Activated naive CD4-positive, alpha-beta T cell treated with anti-CD3 and anti-CD28 coated beads for 36 hours (primary cell): ENCODE results near the gene ORC6. TPM values are rescaled to one million over a fixed set of nuclear protein-coding genes. Genes with fewer than 3 reads are reported as not detected.
A peak's percentile ranks its signal among the peaks of the same experiment; 100 is the strongest.

Experiments
- CTCF ChIA-PET: fragments of 350-600 bp; sonication (Branson Sonifier 250); formaldehyde crosslinking; loops from one replicate; lab custom pipeline; 2021; ENCODE audit warnings: antibody characterized with exemption; lab: Charles Lee
- DNase-seq: peaks from one replicate; pipeline ENCODE4 v3.0.0-alpha.2; 2020
- H3K27ac Mint-ChIP-seq: one replicate; pipeline ENCODE4 v1.8.0; 2021; ENCODE audit warnings: mild to moderate bottlenecking, mixed read lengths
- H3K27me3 Mint-ChIP-seq: one replicate; pipeline ENCODE4 v1.8.0; 2021; ENCODE audit warnings: low read depth, mixed read lengths
- H3K36me3 Mint-ChIP-seq: one replicate; pipeline ENCODE4 v1.8.0; 2021; ENCODE audit warnings: low read depth, mixed read lengths
- H3K4me1 Mint-ChIP-seq: one replicate; pipeline ENCODE4 v1.8.0; 2021; ENCODE audit warnings: low read depth, mixed read lengths
- H3K4me3 Mint-ChIP-seq: one replicate; pipeline ENCODE4 v1.8.0; 2021; ENCODE audit warnings: mild to moderate bottlenecking, moderate library complexity, mixed read lengths
- H3K9me3 Mint-ChIP-seq: one replicate; pipeline ENCODE4 v1.8.0; 2021; ENCODE audit warnings: mixed read lengths
- intact Hi-C: fragments of 100-400 bp; cut with micrococcal nuclease; formaldehyde crosslinking; loops from one replicate; pipeline ENCODE4 v1.15.1; 2023
- total RNA-seq, 2 experiments: library from RNA; stranded (reverse); gene quantifications; one replicate each; pipeline ENCODE4 v1.2.3, GENCODE V29; 2021

The ORC6 gene
- total RNA-seq, 2 experiments from 2014 or later: 57.7 to 61.9 TPM

GRCh38 chr16:46727184-46727583 lies 37.7 kb downstream of the ORC6 start:
- H3K4me3 Mint-ChIP-seq: no peak overlapping the region
- DNase-seq: no peak
- H3K4me1 Mint-ChIP-seq: no peaks in the 10 kb centered on the region
- peaks cover 6% of the 10 kb centered on the region for H3K9me3 Mint-ChIP-seq
- no peaks in the 10 kb centered on the region for H3K36me3 Mint-ChIP-seq
- H3K27ac Mint-ChIP-seq: no peak overlapping the region
- no peaks in the 10 kb centered on the region for H3K27me3 Mint-ChIP-seq
- intact Hi-C loops: no loop called here
- CTCF ChIA-PET: no interaction called here

- Mint-ChIP-seq H3K4me1 (no peaks in the 10 kb centered on the region), H3K27me3 (no peaks in the 10 kb centered on the region), H3K27ac (no peak overlapping the region), H3K9me3 (peaks cover 6% of the 10 kb centered on the region), H3K36me3 (no peaks in the 10 kb centered on the region), H3K4me3 (no peak overlapping the region)
- intact Hi-C loops: no loop called here
- DNase-seq: no peak
- CTCF ChIA-PET: no interaction called here
Observed at GRCh38 chr16:46727630-46728029, 38.2 kb downstream of the ORC6 start.

- intact Hi-C loops: no loop called here
- CTCF ChIA-PET: no interaction called here
- H3K27me3 Mint-ChIP-seq: no peaks in the 10 kb centered on the region
- no peak overlapping the region for H3K27ac Mint-ChIP-seq
- no peaks in the 10 kb centered on the region for H3K36me3 Mint-ChIP-seq
- DNase-seq: no peak
- no peaks in the 10 kb centered on the region for H3K4me1 Mint-ChIP-seq
- peaks cover 6% of the 10 kb centered on the region for H3K9me3 Mint-ChIP-seq
- H3K4me3 Mint-ChIP-seq: no peak overlapping the region
Observed at GRCh38 chr16:46728806-46729205, 39.3 kb downstream of the ORC6 start.

- DNase-seq: no peak
- no peak overlapping the region for H3K27ac Mint-ChIP-seq
- peaks cover 6% of the 10 kb centered on the region for H3K9me3 Mint-ChIP-seq
- CTCF ChIA-PET: no interaction called here
- no peaks in the 10 kb centered on the region for H3K27me3 Mint-ChIP-seq
- intact Hi-C loops: no loop called here
- no peaks in the 10 kb centered on the region for H3K36me3 Mint-ChIP-seq
- H3K4me3 Mint-ChIP-seq: no peak overlapping the region
- H3K4me1 Mint-ChIP-seq: no peaks in the 10 kb centered on the region
Observed at GRCh38 chr16:46729326-46729995, 40.0 kb downstream of the ORC6 start.

- Mint-ChIP-seq H3K4me1 (no peaks in the 10 kb centered on the region), H3K36me3 (no peaks in the 10 kb centered on the region), H3K4me3 (no peak overlapping the region), H3K27me3 (no peaks in the 10 kb centered on the region), H3K9me3 (peaks cover 5% of the 10 kb centered on the region), H3K27ac (no peak overlapping the region)
- DNase-seq: no peak
- CTCF ChIA-PET: no interaction called here
- intact Hi-C loops: no loop called here
Observed at GRCh38 chr16:46730126-46730525, 40.7 kb downstream of the ORC6 start.

- intact Hi-C loops: no loop called here
- no peaks in the 10 kb centered on the region for H3K9me3 Mint-ChIP-seq
- no peaks in the 10 kb centered on the region for H3K4me1 Mint-ChIP-seq
- DNase-seq: no peak
- no peak overlapping the region for H3K4me3 Mint-ChIP-seq
- H3K27me3 Mint-ChIP-seq: no peaks in the 10 kb centered on the region
- no peak overlapping the region for H3K27ac Mint-ChIP-seq
- H3K36me3 Mint-ChIP-seq: no peaks in the 10 kb centered on the region
- CTCF ChIA-PET: no interaction called here
Observed at GRCh38 chr16:46730801-46731690, 41.6 kb downstream of the ORC6 start.

GRCh38 chr16:46731691-46732555 lies 42.5 kb downstream of the ORC6 start:
- CTCF ChIA-PET: no interaction called here
- DNase-seq: no peak
- Mint-ChIP-seq H3K27ac (no peak overlapping the region), H3K4me1 (no peaks in the 10 kb centered on the region), H3K9me3 (no peaks in the 10 kb centered on the region), H3K27me3 (no peaks in the 10 kb centered on the region), H3K36me3 (no peaks in the 10 kb centered on the region), H3K4me3 (no peak overlapping the region)
- intact Hi-C loops: no loop called here

GRCh38 chr16:46732561-46732960 lies 43.1 kb downstream of the ORC6 start:
- DNase-seq: no peak
- intact Hi-C loops: no loop called here
- CTCF ChIA-PET: no interaction called here
- H3K36me3 Mint-ChIP-seq: no peaks in the 10 kb centered on the region
- H3K4me3 Mint-ChIP-seq: no peak overlapping the region
- H3K4me1 Mint-ChIP-seq: no peaks in the 10 kb centered on the region
- no peaks in the 10 kb centered on the region for H3K27me3 Mint-ChIP-seq
- no peak overlapping the region for H3K27ac Mint-ChIP-seq
- no peaks in the 10 kb centered on the region for H3K9me3 Mint-ChIP-seq

GRCh38 chr16:46733319-46733830 lies 43.9 kb downstream of the ORC6 start:
- Mint-ChIP-seq H3K4me3 (no peak overlapping the region), H3K9me3 (no peaks in the 10 kb centered on the region), H3K4me1 (no peaks in the 10 kb centered on the region), H3K36me3 (no peaks in the 10 kb centered on the region), H3K27me3 (no peaks in the 10 kb centered on the region), H3K27ac (no peak overlapping the region)
- intact Hi-C loops: no loop called here
- CTCF ChIA-PET: no interaction called here
- no peak for DNase-seq

GRCh38 chr16:46736695-46737094 lies 47.2 kb downstream of the ORC6 start:
- H3K4me1 Mint-ChIP-seq: no peaks in the 10 kb centered on the region
- H3K4me3 Mint-ChIP-seq: no peak overlapping the region
- no peaks in the 10 kb centered on the region for H3K9me3 Mint-ChIP-seq
- intact Hi-C loops: no loop called here
- DNase-seq: no peak
- H3K27me3 Mint-ChIP-seq: no peaks in the 10 kb centered on the region
- CTCF ChIA-PET: no interaction called here
- no peaks in the 10 kb centered on the region for H3K36me3 Mint-ChIP-seq
- no peak overlapping the region for H3K27ac Mint-ChIP-seq

GRCh38 chr16:46737621-46738214 lies 48.3 kb downstream of the ORC6 start:
- no peak overlapping the region for H3K27ac Mint-ChIP-seq
- H3K4me3 Mint-ChIP-seq: no peak overlapping the region
- H3K4me1 Mint-ChIP-seq: no peaks in the 10 kb centered on the region
- H3K27me3 Mint-ChIP-seq: no peaks in the 10 kb centered on the region
- intact Hi-C loops: no loop called here
- CTCF ChIA-PET: no interaction called here
- no peaks in the 10 kb centered on the region for H3K36me3 Mint-ChIP-seq
- DNase-seq: no peak
- no peaks in the 10 kb centered on the region for H3K9me3 Mint-ChIP-seq

GRCh38 chr16:46739934-46740333 lies 50.5 kb downstream of the ORC6 start:
- Mint-ChIP-seq H3K27ac (peak overlapping the region; percentile 25), H3K9me3 (no peaks in the 10 kb centered on the region), H3K36me3 (no peaks in the 10 kb centered on the region), H3K4me3 (no peak overlapping the region), H3K4me1 (peaks cover 5% of the 10 kb centered on the region), H3K27me3 (no peaks in the 10 kb centered on the region)
- intact Hi-C loops: no loop called here
- CTCF ChIA-PET: interaction anchor here (0.5 kb wide), 1 partner anchor 508 kb away, joined by 3 read pairs; no protein-coding TSS in a partner anchor
- DNase-seq: no peak
